GM19025 (cell line): ENCODE data around the gene OR6B3.

Experiments used
- ATAC-seq: cut with Tn5 transposase; IDR thresholded peaks from one replicate; pipeline ENCODE4 v1.9.1; 2021; ENCODE audit warnings: mild to moderate bottlenecking, low read depth, moderate library complexity; ENCODE audit not compliant: unreplicated experiment

The OR6B3 gene

DNA sequence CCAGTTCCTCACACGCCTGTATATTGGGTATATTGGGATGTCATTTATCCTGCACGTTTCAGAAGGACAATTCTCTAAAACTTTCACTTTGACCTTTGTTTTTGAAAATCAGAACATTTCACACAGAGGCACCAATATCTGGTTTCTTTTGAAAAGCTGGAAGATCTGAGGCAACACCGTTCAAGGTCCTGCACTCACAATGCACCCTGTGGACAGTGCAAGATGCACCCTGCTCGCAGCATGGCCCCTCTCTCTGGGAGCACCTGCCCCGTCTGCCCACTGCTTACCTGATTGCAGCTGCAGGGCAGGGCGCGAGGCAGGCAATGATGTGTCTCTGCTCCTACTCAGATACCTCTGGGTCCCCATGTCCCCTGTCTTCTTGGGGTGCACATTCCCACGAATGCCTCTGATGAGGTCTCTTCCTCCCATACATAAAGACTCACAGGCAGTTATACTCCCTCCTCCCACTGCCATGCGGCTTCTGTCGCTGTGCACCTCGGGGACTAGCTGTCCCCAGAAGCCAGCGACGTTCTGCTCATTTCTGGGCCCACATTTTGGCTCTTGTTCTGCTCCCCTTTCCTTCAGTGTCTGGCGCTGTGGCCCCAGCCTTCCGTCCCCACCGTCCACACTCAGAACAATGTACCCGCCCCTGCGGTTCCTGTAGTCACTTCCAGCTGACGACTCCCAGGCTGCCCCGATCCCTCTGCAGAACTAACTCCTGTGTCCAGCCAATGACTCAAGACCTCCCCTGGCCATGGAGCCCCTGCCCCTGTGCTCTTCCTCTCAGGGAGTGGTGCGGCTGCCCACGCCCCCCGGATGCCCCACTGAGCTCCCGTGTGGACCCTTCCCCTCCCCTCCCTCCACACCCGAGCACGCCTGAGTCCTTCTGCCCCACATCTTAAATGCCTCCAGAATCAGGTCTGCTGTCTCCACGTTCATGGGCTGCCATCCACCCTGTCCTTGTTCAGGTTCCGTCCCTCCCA lies at the start of gene OR6B3:
TSS of gene OR6B3 (minus strand) at position 349 of the 983 bp plus-strand sequence.
- ATAC-seq: no peak

DNA sequence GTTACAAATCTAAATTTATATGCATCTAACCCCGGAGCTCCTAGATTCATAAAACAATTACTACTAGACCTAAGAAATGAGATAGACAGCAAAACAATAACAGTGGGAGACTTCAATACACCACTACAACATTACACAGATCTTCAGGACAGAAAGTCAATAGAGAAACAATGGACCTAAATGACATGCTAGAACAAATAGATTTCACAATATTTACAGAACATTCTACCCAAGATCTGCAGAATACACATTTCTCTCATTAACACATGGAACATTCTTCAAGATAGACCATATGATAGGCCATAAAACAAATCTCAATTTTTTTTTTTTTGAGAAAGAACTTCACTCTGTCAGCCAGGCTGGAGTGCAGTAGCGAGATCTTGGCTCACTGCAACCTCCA lies 45.0 kb upstream of the OR6B3 start:
- ATAC-seq: no peak

DNA sequence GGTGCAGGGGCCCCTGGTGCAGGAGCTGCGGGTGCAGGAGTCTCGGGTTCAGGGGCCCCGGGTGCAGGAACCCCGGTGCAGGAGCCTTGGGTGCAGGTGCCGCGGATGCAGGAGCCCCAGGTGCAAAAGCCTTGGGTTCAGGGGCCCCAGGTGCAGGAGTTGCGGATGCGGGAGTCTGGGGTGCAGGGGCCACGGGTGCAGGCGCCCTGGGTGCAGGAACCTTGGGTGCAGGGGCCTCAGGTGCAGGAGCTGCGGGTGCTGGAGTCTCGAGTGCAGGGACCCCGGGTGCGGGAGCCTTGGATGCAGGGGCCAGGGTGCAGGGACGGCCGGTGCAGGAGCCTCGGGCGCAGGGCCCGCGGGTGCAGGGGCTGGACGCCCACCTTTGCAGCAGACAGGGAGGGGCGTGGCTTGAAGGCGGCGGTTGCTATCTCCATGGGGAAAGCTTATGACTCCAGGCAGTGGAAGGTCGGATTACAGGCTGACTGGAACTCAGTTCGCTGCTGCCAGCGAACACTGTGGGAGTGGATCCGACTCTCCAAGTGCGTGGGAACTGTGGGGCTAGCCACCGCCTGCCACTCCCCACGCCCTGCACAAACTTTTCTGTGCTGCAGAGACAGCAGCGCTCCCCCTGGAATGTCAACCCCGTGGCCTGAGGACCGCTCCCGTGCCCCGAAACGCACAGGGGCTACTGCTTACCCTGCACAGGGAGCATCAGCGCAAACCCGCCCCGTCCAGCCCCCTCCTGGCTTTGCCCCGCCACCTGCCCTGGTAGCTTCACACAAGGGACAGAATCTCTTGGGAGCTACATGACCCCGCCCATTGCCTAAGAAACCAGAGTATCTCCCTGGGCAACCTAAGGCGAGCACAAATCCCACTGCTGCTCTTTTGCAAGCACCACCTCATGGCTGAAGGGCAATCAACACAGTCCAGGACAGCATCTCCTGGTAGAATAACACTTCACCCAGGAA lies 42.5 kb upstream of the OR6B3 start:
- no peak for ATAC-seq

DNA sequence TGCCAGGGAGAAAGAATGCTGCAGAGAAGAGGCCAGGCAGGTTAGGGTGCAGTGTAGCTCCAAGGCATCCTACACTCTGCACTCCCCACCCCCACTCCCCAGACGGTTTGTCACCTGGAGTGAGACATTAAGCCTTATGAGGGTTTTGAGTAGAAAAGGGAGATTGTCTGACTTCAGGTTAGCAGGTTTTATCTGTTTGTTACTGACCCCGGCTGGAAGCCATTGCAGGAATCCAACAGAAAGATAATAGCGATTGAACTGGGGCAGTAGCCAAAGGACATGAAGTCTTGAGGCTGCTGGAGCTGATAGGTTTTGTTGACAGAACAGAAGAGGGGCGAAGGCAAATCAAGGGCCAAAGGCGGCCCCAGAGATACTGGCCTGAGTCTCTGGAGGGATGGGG lies 36.0 kb upstream of the OR6B3 start:
- no peak for ATAC-seq

DNA sequence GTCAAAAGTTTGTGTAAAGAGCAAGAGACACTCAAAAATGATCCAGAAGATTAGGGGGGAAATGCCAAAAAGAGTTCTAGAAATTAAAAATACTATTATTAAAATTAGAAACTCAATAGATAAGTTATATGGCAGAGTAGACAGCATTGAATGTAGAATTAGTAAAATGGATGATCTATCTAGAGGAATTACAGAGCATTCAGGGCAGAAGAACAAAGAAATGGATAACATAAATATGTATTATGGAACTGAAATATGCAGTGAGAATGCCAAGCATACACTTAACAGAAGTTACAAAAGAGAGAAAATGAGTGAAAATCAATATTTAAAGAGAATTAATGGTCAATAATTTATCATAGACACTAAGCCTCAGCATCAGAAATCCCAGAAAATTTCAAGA lies 33.2 kb upstream of the OR6B3 start:
- no peak for ATAC-seq

DNA sequence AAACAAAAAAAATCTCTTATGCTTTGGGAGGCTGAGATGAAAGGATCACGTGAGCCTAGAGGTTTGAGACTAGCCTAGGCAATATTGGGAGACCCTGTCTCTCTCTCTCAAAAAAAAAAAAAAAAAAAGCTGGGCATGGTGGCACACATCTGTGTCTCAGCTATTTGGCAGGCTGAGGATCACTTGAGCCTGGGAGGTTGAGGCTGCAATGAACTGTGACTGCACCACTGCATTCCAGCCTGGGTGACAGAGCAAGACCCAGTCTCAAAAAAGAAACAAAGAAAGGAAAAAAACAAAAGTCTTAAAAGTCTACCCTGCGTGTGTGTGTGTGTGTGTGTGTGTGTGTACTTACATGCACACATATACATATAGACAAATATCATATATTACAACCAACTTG lies 25.3 kb upstream of the OR6B3 start:
- no peak for ATAC-seq

DNA sequence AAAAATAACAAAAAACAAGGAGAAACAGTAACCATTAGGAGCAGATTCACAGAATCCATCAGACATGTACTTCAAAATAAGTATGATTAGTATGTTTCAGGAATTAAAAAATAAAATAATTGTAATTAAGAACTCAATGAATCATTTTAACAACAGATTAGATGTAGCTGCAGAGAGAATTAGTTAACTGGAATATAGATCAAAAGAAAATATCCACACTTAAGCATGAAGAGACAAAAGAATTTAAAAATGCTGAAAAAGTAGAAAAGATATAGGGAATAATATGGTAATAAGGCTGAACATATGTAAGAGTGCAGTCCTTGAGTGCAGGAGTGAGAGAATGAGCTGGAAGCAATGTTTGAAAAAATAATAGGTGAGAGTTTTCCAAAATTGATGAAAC lies 24.1 kb upstream of the OR6B3 start:
- ATAC-seq: no peak

DNA sequence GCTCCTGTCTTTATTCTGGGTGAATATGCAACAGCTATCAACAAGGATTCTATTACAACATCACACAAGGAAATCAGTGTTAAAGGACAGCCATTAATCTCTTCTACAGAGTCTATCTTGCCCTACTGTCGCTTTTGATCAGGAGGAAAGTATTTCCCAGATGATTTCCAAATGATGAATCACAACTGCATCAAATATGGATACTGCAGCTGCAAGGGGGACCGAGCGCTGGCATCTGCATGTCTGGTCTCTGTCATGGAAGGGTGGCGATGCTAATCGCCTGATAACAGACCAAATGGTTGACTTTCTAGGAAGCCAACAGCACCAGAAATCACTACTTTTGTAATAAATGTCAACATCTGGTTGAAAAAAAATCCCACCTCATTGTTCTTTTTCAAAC lies 21.2 kb upstream of the OR6B3 start:
- no peak for ATAC-seq

DNA sequence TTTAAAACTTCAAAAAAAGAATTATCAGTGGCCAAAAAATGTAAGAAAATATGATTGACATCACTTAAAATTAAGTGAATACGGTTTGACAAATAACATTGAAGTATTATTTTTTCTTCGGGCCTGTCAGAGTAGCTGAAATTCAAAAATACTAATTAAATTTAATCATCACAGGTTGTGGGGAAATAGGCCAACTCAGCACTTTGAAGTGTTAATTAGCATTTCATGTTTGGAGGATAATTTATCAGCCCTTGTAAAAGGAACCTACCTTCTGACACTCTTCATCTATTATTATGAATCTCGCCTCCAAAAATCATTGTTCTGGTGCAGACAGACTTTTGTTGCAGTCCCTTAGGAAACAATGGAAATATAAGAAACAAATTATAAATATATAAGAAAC lies 17.6 kb upstream of the OR6B3 start:
- ATAC-seq: no peak

DNA sequence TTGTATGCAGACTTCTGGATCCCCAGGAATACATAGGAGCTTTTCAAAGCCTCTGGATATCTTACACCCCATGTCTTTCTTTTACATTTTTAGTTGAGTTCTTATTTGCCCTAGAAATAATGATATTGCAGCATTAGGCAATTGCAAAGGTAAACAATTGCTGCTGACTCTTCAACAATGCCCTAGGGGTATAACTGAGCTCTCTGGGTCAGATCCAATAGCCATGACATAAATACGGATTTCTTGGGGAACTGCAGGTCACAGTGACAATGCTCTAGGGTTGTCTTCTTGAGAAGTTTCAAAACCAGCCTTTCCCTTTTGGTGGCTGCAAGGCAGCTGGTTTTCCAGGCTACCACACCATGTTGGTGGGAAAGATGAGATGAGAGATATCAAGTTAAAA lies 16.5 kb upstream of the OR6B3 start:
- no peak for ATAC-seq

DNA sequence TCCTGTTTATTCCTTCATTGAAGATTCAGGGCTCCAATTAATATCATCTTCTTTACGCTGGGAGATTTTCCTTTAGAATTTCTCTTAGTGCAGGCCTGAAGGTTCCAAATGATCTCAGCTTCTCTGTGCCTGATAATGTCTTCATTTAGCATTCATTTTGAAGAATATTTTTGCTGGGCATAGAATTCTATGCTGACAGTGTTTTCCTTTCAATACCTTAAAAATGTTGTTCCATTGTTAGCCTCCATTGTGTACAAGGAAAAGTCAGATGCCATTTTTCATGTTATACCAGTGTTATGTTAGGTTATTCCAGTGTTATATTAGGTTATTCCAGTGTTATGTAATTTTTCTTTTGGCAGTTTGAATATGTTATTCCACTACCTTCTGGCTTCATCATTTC lies 14.9 kb upstream of the OR6B3 start:
- ATAC-seq: no peak

DNA sequence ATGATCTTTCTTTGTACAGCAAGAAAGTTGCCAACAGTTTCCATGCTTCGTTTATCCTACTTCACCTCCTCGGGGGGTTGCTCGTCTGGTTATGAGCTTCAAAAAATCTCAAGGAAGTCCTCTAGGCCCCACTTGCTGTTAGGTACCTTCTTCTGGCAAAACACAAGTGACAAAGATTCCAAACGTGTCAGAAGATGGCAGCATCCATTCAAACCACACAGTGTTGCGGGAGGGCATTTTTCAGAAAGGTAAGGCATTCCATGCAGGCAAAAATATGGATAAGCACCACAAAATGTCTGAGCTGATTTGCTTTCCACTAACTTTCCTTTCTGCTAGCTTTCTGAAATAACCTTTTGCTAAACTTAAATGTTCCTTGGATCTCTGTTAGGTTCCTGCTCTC lies 13.2 kb upstream of the OR6B3 start:
- no peak for ATAC-seq

DNA sequence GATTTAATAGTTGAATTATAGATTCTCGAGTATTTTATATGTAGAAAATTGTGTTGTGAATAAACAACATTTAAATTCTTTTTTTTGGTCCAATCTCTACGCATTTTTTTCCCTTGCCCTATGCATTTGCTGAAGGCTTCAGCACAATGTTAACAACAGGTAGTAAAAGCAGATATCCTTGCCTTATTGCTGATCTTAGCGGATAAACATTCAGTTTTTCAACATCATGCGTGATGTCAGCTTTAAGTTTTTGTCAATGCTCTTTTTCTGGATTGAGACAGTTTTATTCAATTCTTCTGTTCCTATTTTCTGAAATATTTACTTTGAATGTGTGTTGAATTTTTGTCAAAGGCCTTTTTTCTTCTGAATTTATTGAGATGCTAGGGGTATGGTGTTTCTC lies 11.6 kb upstream of the OR6B3 start:
- ATAC-seq: no peak

DNA sequence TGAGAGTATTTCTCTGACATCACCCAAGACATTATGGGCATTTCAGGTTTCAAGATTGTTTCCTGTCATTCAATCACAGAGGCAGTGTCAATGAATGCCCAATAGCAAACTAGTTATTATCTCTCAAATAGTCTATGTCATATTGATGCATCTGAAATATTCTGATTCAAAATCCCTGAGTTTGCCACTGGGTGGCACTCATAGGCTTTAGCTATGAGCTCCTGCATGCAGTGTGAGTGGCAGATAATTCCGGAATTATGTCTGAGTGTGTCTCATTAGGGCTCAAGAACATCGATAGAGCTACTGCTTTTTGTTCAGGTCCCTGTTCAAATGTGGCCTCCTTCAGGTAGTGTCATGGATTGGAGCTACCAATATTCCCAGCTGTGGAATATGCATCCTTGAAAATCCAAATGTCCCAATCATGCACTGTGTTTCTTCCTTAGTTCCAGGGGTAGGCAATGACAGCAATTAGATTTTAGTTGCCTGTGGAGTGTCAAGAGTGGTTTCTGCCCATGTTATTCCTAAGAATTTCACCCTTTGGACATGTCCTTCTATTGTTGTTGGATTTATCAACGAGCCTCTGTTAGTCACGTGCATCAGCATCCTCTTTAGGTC lies 7.8 kb upstream of the OR6B3 start:
- no peak for ATAC-seq

DNA sequence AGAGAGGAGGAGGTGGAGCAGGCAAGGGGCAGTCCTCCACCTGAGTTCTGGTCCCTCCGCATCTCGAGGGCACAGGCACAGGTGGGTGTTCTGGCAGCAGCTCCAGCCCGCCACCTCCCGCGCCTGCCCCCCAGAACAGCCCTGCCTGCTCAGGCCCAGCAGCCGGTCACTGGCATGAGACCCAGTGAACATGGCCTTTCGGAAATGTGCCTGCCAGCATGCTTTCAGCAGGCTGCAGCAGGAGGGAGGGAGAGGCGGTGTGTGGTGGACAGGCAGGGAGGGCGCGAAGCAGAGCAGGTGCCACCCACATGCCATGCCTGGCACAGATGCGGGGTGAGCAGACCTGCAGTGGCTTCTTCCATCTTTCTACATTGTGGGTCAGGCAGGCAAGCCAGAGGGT lies 3.4 kb upstream of the OR6B3 start:
- ATAC-seq: no peak

DNA sequence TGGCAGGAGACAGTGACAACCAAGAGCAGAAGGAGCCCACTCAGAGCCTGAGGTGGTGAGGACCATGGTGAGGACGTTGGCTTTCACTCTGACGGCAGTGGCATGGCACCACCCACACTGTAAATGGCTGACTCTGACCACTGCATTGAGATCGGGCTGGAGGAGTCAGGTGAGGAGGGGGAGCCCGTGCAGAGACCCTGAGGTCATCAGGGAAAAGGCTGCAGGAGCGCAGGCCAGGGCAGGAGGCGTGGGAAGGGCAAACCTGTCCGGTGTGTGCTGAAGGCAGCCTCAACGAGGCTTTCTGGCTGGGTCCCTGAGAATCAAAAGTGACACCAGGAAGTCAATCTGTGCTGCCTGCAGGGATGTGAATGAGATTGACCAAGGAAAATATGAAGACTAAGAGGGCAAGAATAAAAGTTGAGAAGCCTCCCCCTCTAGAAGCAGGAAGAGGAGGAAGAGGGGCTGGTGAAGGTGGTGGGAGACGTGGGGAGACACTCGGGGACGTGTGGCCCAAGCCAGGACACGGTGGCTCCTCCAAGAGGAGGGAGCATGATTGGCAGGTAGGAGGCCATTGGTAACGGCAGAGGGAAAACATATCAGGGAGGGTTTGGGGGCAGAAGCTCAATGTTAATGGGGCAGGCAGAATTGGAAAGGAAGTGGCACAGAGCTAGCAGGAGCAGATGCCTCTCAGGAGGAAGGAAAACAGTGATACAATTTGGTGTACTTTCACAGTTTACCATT lies 2.0 kb upstream of the OR6B3 start:
- no peak for ATAC-seq

DNA sequence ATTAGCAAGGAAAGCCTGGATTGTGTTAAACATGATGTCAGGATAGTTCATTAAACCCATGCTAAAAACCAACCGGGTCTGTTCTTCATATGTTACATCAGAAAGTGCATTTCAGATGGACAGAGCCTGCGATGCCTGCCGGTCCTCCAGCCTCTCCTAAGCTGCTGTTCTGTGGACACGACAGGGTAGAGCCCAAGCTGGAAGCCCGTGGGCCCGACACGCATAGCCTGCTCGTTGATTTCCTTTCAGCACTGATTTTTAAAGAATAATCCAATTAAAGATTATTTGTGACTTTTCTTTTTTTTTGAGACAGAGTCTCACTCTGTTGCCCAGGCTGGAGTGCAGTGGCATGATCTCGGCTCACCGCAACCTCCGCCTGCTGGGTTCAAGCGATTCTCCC lies 797 bp downstream of the OR6B3 start:
- no peak for ATAC-seq

DNA sequence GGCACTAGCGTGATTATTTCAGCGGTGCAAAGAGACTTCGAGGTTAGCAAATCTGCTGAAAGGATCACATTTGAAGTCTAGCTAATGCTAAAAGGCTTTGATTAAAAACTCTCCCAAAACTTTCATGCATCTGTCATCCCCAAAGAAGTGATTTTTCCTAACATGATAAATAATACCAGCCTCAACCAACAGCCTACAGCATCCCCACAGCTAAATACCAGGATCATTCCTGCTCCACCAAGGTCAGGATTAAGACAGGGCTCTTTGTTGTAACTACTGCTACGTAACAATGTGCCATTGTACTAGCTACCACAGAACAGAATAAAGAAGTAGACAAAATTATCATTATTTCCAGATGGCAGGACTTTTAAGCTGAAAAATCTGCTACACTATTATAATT lies 1.6 kb downstream of the OR6B3 start:
- no peak for ATAC-seq

DNA sequence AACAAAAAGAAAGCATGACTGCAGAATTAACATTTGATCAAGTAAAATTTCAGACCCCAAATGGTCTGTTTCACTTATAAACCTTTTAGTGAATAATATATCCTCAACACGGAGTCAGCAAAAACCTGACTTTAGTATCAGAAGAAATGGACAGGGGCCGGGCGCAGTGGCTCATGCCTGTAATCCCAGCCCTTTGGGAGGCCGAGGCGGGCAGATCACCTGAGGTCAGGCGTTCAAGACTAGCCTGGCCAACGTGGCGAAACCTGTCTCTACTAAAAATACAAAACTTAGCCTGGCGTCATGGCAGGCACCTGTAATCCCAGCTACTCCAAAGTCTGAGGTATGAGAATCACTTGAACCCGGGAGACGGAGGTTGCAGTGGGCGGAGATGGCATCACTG lies 3.0 kb downstream of the OR6B3 start:
- ATAC-seq: no peak

DNA sequence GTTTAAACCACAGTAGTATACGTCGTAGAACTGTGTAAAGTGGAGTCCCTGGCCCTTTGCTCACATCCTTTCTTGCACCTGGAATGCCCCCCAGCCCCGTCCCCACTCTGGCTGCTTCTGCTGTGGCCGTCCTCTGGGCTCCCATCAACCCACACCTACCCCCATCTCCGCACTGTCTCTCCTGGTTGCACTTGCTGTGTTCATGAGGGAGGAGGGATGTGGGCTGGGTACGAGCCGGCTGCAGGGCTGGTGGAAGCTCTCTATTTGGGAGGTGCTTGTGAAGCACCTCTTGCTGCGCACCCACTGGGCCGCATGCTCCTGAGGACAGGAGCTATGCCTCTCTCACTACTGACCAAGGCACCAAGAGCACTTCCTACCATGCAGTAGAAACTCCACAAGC lies 5.1 kb downstream of the OR6B3 start:
- no peak for ATAC-seq
